LNCaP clone FGC (cell line): ENCODE results near the gene PAK4.

Experiments
- DNase-seq: peaks from one replicate; pipeline ENCODE4 v3.0.0-alpha.2; 2011; ENCODE audit warnings: low read depth
- H3K4me3 ChIP-seq: 2 replicates; pipeline ENCODE4 v1.5.1; 2011; ENCODE audit warnings: mild to moderate bottlenecking, low read depth, low read length, control low read depth
- TF ChIP-seq, protein P1 (sequence below): IDR thresholded peaks from 2 replicates; pipeline ENCODE4 v1.5.1; 2012; ENCODE audit warnings: mild to moderate bottlenecking; ENCODE audit not compliant: control insufficient read depth, insufficient read depth; ENCODE audit errors: extremely low read depth

The PAK4 gene

DNA sequence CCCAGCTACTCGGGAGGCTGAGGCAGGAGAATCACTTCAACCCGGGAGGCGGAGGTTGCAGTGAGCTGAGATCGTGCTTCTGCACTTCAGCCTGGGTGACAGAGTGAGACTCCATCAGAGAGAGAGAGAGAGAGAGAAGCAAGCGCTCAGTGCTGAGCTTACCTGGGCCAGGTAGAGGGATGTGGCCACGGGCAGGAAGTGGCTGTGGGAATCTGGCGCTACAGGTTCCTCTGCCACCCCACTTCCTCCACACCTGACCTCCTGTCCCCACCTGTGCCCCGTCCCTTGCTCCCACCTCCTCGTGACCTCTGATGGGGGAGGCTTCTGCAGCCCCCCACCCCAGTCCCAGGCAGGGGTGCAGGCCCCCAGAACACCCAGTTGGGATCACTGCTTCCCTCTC is 70.2 kb downstream of the PAK4 start:
- DNase-seq: no peak
- no peak overlapping the region for H3K4me3 ChIP-seq
- TF ChIP-seq, protein P1, sequence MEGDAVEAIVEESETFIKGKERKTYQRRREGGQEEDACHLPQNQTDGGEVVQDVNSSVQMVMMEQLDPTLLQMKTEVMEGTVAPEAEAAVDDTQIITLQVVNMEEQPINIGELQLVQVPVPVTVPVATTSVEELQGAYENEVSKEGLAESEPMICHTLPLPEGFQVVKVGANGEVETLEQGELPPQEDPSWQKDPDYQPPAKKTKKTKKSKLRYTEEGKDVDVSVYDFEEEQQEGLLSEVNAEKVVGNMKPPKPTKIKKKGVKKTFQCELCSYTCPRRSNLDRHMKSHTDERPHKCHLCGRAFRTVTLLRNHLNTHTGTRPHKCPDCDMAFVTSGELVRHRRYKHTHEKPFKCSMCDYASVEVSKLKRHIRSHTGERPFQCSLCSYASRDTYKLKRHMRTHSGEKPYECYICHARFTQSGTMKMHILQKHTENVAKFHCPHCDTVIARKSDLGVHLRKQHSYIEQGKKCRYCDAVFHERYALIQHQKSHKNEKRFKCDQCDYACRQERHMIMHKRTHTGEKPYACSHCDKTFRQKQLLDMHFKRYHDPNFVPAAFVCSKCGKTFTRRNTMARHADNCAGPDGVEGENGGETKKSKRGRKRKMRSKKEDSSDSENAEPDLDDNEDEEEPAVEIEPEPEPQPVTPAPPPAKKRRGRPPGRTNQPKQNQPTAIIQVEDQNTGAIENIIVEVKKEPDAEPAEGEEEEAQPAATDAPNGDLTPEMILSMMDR: no peak

DNA sequence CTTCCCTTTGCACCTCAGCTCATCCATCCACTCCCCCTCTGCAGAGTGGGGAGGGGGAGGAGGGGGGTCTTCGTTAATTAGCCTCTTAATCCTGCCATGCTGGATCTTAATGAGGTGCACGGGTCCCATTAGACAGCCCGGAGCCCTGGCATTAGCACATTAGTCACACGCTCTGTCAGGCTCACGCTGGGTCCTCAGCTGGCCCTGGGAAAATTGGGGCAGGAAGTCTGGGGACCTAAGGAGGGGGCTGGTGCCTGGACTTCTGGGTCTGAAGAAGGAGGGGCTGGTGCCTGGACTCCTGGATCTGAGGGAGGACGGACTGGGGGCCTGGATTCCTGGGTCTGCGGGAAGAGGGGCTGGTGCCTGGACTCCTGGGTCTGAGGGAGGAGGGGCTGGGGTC is 70.7 kb downstream of the PAK4 start:
- DNase-seq: no peak
- TF ChIP-seq, protein P1: no peak
- no peak overlapping the region for H3K4me3 ChIP-seq

DNA sequence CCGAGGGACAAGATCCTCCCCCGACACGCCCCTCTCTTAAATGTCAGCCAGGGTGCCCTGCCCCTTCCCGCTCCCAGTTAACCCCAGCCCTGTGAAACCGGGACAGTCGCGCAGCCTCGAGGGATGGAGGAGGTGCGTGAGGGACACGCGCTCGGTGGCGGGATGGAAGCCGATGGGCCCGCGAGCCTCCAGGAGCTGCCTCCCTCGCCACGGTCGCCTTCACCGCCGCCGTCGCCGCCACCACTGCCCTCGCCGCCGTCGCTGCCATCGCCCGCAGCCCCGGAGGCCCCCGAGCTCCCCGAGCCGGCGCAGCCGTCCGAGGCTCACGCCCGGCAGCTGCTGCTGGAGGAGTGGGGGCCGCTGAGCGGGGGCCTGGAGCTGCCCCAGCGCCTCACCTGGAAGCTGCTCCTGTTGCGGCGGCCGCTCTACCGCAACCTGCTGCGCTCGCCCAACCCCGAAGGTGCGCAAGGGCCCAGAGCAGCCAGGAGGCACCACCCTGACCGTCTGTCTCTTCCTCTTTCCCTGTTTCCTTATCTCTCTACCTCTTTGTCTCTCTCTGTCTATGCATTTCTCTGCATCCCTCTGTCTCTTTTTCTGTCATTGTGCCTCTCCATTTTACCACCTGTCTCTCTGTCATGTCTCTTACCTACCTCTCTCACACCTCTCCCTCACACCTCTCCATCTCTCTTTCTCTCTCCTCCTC is 71.4 kb downstream of the PAK4 start, which contains the start of gene NCCRP1:
TSS of gene NCCRP1 (plus strand) at position 105 of the 703 bp plus-strand sequence. CDS start at position 124, 19 bp downstream.
- DNase-seq: no peak
- TF ChIP-seq, protein P1: no peak
- H3K4me3 ChIP-seq: no peak within 1 kb of the TSS

DNA sequence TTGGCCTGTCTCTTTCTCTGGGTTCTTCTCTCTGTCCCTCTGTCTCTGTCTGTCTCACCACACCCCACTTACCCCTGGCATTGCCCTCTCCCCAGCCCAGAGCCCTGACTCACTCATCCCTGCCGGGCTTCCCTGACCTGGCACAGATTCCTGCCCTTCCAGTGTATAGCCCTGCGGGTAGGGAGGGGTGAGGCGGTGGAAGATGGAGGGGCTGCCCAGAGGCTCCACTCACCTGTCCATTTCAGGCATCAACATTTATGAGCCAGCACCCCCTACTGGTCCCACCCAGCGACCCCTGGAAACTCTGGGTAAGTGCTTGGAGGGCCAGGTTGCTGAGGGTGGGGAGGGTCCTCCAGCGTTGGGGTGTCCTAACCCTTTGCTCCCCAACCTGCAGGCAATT is 72.2 kb downstream of the PAK4 start:
- no peak for DNase-seq
- TF ChIP-seq, protein P1: no peak
- no peak overlapping the region for H3K4me3 ChIP-seq

DNA sequence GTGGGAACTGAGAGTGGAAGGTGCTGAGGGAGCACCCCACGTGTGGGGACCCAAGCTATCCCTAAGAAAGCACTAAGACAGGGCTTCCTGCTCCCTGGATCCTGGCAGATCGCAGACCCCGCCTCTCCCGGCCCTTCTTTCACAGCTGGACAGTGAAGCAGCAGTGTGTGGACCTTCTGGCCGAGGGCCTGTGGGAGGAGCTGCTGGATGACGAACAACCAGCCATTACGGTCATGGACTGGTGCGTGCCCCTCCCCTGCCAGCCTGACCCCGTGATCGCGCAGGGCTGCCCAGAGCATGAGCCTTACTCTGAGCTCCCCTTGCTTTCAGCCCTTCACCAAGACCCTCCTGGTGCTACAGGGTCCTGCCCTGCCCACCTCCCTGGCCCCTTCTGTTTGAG is 73.4 kb downstream of the PAK4 start:
- no peak for DNase-seq
- no peak overlapping the region for H3K4me3 ChIP-seq
- TF ChIP-seq, protein P1: no peak

DNA sequence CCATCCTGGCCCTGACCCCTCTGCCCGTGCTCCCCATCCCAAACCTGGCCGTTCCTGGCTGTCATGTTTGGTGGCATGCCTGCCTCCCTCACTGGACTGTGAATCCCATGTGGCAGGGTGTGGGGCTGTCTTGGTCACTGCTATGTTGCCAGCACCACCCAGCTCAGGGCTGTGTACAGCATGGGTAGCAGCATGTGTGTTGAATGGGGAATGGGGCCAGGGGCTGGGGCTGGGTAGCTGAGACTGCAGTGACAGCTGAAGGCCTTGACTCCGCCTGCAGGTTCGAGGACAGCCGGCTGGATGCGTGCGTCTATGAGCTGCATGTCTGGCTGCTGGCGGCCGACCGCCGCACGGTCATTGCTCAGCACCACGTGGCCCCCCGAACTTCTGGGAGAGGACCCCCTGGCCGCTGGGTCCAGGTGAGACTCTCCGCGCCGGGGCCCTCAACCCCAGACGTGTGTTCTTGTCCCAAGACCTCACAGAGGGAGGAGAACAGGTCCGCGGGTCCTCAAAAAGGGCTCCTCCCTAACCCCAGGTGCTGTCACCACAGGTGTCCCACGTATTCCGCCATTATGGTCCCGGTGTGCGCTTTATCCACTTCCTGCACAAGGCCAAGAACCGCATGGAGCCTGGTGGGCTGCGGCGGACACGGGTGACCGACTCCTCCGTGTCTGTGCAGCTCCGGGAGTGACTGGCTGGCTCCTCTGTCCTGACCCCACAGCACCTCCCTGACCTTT is 74.6 kb downstream of the PAK4 start:
- no peak for DNase-seq
- no peak overlapping the region for H3K4me3 ChIP-seq
- TF ChIP-seq, protein P1: no peak
